Karpas-422 (cell line): ENCODE measurements around the gene PHC1. TPM values are rescaled to one million over a fixed set of nuclear protein-coding genes. Genes with fewer than 3 reads are reported as not detected.
"Not testable (repeated sequence)": the region's sequence is repeated elsewhere in the genome, so short reads cannot be mapped to it uniquely, and the experiment has no call there.

ENCODE experiments used
- DNase-seq: peaks from one replicate; pipeline ENCODE4 v3.0.0-alpha.2; 2015
- H2AFZ ChIP-seq: fragments of 200-600 bp; sonication (generic); 2 replicates; pipeline ENCODE4 v1.6.1; 2014; ENCODE audit warnings: antibody characterized with exemption, low read length, mixed read lengths
- H3K27ac ChIP-seq: fragments of 200-600 bp; sonication (generic); 2 replicates; pipeline ENCODE4 v1.5.1; 2014; ENCODE audit warnings: mild to moderate bottlenecking, low read length, moderate library complexity
- H3K27me3 ChIP-seq: fragments of 200-600 bp; sonication (generic); 2 replicates; pipeline ENCODE4 v1.6.1; 2014; ENCODE audit warnings: low read length, mixed read lengths
- H3K36me3 ChIP-seq: fragments of 200-600 bp; sonication (generic); 2 replicates; pipeline ENCODE4 v1.6.1; 2014; ENCODE audit warnings: low read length, mixed read lengths; ENCODE audit not compliant: insufficient read depth
- H3K4me1 ChIP-seq: fragments of 200-600 bp; sonication (generic); 2 replicates; pipeline ENCODE4 v1.6.1; 2014; ENCODE audit warnings: mild to moderate bottlenecking, low read length, mixed read lengths
- H3K4me2 ChIP-seq: fragments of 200-600 bp; sonication (generic); 2 replicates; pipeline ENCODE4 v1.6.1; 2014; ENCODE audit warnings: low read length, low read depth, mild to moderate bottlenecking; ENCODE audit not compliant: poor library complexity, severe bottlenecking
- H3K4me3 ChIP-seq: fragments of 200-600 bp; sonication (generic); 2 replicates; pipeline ENCODE4 v1.5.1; 2014; ENCODE audit warnings: mild to moderate bottlenecking, antibody characterized with exemption, low read length, mixed read lengths
- H3K79me2 ChIP-seq: fragments of 200-600 bp; sonication (generic); 2 replicates; pipeline ENCODE4 v1.6.1; 2014; ENCODE audit warnings: mild to moderate bottlenecking, low read length, mixed read lengths
- H3K9ac ChIP-seq: fragments of 200-600 bp; sonication (generic); 2 replicates; pipeline ENCODE4 v1.6.0; 2014; ENCODE audit warnings: low read length
- H3K9me2 ChIP-seq: fragments of 200-600 bp; sonication (generic), shearing (Covaris generic); replicated peaks from 2 replicates; pipeline ENCODE4 v1.6.0; 2014; ENCODE audit warnings: mild to moderate bottlenecking, low read length, moderate library complexity; ENCODE audit not compliant: insufficient read depth
- H3K9me3 ChIP-seq: fragments of 300-700, 200-600 bp; sonication (generic); 2 replicates; pipeline ENCODE4 v1.6.1; 2014; ENCODE audit warnings: low read length, mixed read lengths
- H4K20me1 ChIP-seq: fragments of 200-600 bp; sonication (generic); 2 replicates; pipeline ENCODE4 v1.6.1; 2014; ENCODE audit warnings: mild to moderate bottlenecking, antibody characterized with exemption, low read length, low read depth; ENCODE audit not compliant: insufficient read depth
- total RNA-seq: library from RNA; depleted of rRNA; stranded (reverse); fragments of >200 nt; shearing (Covaris generic); gene quantifications from 2 replicates; pipeline ENCODE4 v1.2.3, GENCODE V29; 2014; ENCODE audit warnings: low replicate concordance

Gene PHC1
- total RNA-seq, 1 experiment from 2014 or later: 26.2 TPM

DNA sequence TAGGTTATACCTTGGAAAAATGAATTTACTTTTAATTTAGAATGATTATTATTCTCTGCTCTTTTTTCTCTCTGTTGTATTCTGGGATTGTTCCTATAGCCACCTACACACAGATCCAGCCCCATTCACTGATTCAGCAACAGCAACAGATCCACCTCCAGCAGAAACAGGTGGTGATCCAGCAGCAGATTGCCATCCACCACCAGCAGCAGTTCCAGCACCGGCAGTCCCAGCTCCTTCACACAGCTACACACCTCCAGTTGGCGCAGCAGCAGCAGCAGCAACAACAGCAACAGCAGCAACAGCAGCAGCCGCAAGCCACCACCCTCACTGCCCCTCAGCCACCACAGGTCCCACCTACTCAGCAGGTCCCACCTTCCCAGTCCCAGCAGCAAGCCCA lies 18.2 kb downstream of the PHC1 start:
- not testable (repeated sequence) for H3K9me2 ChIP-seq, H3K4me3 ChIP-seq, H3K4me2 ChIP-seq, H3K79me2 ChIP-seq, H3K27ac ChIP-seq, H3K27me3 ChIP-seq, H3K9me3 ChIP-seq, H3K4me1 ChIP-seq, H3K36me3 ChIP-seq, H4K20me1 ChIP-seq, H2AFZ ChIP-seq, DNase-seq, H3K9ac ChIP-seq

- H2AFZ ChIP-seq, H4K20me1 ChIP-seq, H3K27ac ChIP-seq, H3K4me2 ChIP-seq, H3K36me3 ChIP-seq, H3K9me3 ChIP-seq, H3K4me1 ChIP-seq, H3K27me3 ChIP-seq, H3K4me3 ChIP-seq, H3K9me2 ChIP-seq, H3K79me2 ChIP-seq, DNase-seq, H3K9ac ChIP-seq: not testable (repeated sequence)
Measured at GRCh38 chr12:8934080-8934479, 19.8 kb downstream of the PHC1 start.

DNA sequence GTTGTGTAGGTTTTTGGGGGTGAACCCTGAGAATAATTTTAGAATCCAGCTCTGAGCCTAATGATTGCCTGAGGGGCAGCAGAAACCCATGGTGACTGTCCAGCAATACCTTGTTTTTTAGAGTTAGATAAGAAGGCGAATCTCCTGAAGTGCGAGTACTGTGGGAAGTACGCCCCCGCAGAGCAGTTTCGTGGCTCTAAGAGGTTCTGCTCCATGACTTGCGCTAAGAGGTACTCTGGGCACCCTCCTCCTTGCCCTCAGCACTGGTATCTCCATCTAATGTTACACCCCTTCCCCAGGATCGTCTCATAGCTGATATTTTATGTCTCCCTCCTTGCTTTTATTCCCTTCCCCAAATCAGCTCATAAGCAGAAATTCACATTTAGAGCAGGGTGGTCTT lies 22.4 kb downstream of the PHC1 start:
- H3K27me3 ChIP-seq: no peaks in the 10 kb centered on the region
- H2AFZ ChIP-seq: no peak overlapping the region
- peaks cover 9% of the 10 kb centered on the region; the same call in 1 of the 2 replicates for H3K36me3 ChIP-seq
- no peaks in the 10 kb centered on the region for H3K9me2 ChIP-seq
- H3K9me3 ChIP-seq: no peaks in the 10 kb centered on the region
- no peaks in the 10 kb centered on the region for H3K79me2 ChIP-seq
- no peaks in the 10 kb centered on the region for H3K4me1 ChIP-seq
- no peak overlapping the region for H3K9ac ChIP-seq
- H3K4me3 ChIP-seq: no peak overlapping the region
- no peak for DNase-seq
- no peak overlapping the region for H3K4me2 ChIP-seq
- H4K20me1 ChIP-seq: no peaks in the 10 kb centered on the region
- H3K27ac ChIP-seq: no peak overlapping the region

DNA sequence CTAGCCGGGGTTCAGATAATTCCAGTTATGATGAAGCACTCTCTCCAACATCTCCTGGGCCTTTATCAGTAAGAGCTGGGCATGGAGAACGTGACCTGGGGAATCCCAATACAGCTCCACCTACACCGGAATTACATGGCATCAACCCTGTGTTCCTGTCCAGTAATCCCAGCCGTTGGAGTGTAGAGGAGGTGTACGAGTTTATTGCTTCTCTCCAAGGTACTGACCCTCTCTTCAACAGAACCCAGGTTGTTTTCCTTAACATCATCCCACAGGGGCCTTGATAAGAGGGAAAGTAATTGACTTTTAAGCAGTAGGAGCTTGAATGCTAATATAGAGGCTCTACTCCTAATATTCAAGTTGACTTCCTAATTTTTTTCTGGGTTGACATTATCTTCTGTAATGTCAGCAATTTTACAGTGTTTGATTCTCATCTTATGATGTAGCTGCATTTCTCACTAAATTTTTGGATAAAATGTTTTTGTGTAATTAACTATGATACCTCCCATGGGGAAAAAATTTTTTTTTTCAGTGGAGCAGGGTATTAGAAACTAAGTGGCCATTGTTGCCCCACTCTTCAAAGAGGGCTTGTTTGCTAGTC lies 23.6 kb downstream of the PHC1 start:
- H3K4me2 ChIP-seq, H3K4me1 ChIP-seq, DNase-seq, H3K4me3 ChIP-seq, H3K27ac ChIP-seq, H3K79me2 ChIP-seq, H3K9me3 ChIP-seq, H2AFZ ChIP-seq, H4K20me1 ChIP-seq, H3K27me3 ChIP-seq, H3K9ac ChIP-seq, H3K9me2 ChIP-seq: not testable (repeated sequence)
- H3K36me3 ChIP-seq: peaks cover 18% of the 10 kb centered on the region; the same call in 1 of the 2 replicates

DNA sequence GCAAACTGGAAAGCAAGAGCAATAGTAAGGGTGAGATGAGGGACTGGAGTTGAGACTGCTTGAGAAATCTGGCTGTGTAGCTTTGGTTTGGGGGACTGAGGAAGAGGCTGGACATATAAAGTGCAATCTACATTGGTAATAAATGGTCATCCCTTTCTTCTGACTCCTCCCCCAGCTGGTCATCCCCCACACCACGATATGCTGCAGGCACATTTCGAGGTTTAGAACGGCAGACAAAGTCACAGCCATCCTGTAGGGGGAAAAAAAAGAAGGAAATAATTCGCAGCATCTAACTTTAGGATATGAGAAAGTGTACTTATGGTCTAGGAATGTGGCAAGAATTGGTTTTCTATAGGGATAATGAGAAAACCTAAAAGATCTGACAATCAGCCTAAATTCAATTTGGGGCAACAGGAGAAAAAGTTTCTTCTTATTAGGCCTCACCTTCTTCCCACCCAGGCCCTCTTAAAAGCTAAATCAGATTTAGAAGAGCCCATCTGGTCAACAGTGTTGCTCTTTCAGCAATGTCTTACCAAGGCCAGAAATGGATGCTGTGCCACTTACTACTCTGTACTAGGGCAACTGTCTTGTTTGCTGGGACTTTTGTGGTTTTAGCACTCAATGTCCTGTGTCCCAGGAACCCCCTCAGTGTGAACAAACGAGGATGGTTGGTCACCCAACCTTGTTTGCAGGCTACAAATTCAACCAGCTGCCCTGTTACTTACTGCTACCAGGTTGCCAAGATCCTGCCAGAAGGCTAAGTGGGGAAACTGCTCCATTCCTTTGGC lies 27.6 kb downstream of the PHC1 start:
- peaks cover 19% of the 10 kb centered on the region; the same call in 1 of the 2 replicates for H4K20me1 ChIP-seq
- H3K27ac ChIP-seq: no peak overlapping the region
- DNase-seq: no peak
- no peaks in the 10 kb centered on the region for H3K9me2 ChIP-seq
- H3K36me3 ChIP-seq: peaks cover 55% of the 10 kb centered on the region; the same call in 1 of the 2 replicates
- H2AFZ ChIP-seq: no peak overlapping the region
- peaks cover 5% of the 10 kb centered on the region for H3K4me1 ChIP-seq
- H3K4me3 ChIP-seq: no peak overlapping the region
- H3K27me3 ChIP-seq: no peaks in the 10 kb centered on the region
- H3K79me2 ChIP-seq: peaks cover 23% of the 10 kb centered on the region
- no peak overlapping the region for H3K9ac ChIP-seq
- H3K9me3 ChIP-seq: no peaks in the 10 kb centered on the region
- no peak overlapping the region for H3K4me2 ChIP-seq

DNA sequence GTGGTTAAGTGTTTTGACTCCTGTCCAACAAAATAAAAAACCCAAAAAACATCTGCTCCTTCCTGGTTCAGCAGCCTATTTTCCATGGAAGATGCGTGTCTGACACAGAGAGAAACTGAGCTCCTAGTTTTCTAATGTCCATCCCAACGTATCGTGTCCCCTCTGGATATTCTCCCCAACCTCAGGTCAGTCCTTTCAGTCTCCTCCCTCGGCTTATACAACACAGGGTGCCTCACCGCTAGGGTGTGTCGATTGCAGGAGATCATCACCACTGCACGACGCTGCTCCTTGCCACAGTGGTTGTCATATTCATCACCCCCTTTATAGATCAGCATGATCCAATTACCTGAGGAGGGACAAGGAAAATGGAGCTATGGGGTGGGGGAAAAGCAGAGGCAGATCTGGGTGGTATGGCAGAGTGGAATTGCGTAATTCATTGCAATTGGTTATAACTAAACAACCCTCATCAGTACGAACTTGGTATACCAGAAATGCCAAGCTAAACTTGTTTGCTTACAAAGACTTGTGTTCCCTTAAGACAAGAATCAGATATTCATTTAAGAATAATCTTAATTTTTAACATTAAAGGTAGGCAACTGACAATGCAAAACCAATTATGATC lies 29.4 kb downstream of the PHC1 start:
- Histone ChIP-seq H3K27me3 (no peaks in the 10 kb centered on the region), H3K4me2 (no peak overlapping the region), H3K79me2 (peaks cover 41% of the 10 kb centered on the region), H2AFZ (no peak overlapping the region), H3K9me3 (no peaks in the 10 kb centered on the region), H3K36me3 (peaks cover 57% of the 10 kb centered on the region; the same call in 1 of the 2 replicates), H3K9ac (no peak overlapping the region), H3K4me1 (peaks cover 20% of the 10 kb centered on the region), H3K27ac (no peak overlapping the region), H3K9me2 (no peaks in the 10 kb centered on the region), H3K4me3 (no peak overlapping the region), H4K20me1 (peaks cover 37% of the 10 kb centered on the region)
- DNase-seq: peak; percentile 30

DNA sequence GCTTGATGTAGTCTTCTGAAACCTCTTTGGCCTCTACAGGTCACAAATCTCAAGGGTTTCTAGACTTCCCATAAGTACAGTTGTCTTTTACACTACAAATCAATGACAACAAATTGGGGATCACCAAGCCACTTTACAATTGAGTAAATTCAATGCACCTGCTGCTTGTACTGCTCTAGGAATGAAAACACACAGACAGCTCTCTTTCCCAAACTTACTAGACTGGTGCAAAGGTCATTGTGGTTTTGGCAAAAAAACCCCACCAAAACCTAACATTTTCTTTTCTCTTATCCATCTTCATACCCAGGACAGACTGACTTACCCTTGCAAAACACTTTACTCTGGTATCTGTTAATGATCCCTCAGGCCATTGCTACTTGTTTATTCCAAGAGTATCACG lies 32.4 kb downstream of the PHC1 start:
- no peak overlapping the region for H3K9ac ChIP-seq
- H2AFZ ChIP-seq: no peak overlapping the region
- H3K36me3 ChIP-seq: peaks cover 51% of the 10 kb centered on the region; the same call in 1 of the 2 replicates
- H3K27ac ChIP-seq: 0 out of 2 replicates have a peak overlapping the region, but pooled peaks have one; percentile 7
- H3K27me3 ChIP-seq: no peaks in the 10 kb centered on the region
- H4K20me1 ChIP-seq: peaks cover 39% of the 10 kb centered on the region
- H3K9me2 ChIP-seq: no peaks in the 10 kb centered on the region
- H3K4me3 ChIP-seq: peak overlapping the region; percentile 77; the same call in 1 of the 2 replicates
- peaks cover 66% of the 10 kb centered on the region for H3K79me2 ChIP-seq
- no peak for DNase-seq
- H3K4me1 ChIP-seq: peaks cover 27% of the 10 kb centered on the region
- peak overlapping the region; percentile 85 for H3K4me2 ChIP-seq
- H3K9me3 ChIP-seq: no peaks in the 10 kb centered on the region

DNA sequence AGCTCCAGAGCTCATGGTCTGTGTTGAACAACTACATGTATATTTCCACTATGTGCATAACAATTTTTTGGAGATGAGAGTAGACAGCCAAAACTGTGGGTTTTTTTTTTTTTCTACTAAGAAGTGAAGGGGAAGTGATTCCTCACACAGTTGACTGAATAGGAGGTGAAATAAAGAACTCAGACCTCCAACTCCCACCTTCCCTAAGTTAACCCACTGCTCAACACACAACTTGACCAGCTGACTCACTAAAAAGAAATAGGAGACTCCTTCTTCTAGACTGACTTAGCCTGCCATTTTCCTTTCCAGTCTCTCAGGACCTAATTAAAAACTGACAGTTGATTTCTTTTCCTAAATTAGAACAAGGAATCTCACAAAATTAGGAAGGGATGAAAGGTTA lies 33.4 kb downstream of the PHC1 start:
- H3K27ac ChIP-seq: peak overlapping the region; percentile 74
- H3K9me3 ChIP-seq: no peaks in the 10 kb centered on the region
- peak overlapping the region; percentile 77 for H3K4me3 ChIP-seq
- H3K36me3 ChIP-seq: peaks cover 45% of the 10 kb centered on the region
- H3K79me2 ChIP-seq: peaks cover 76% of the 10 kb centered on the region
- no peaks in the 10 kb centered on the region for H3K27me3 ChIP-seq
- no peaks in the 10 kb centered on the region for H3K9me2 ChIP-seq
- peak; percentile 44 for DNase-seq
- H3K4me1 ChIP-seq: peaks cover 27% of the 10 kb centered on the region
- no peak overlapping the region for H2AFZ ChIP-seq
- peak overlapping the region; percentile 85 for H3K4me2 ChIP-seq
- H4K20me1 ChIP-seq: peaks cover 39% of the 10 kb centered on the region
- H3K9ac ChIP-seq: peak overlapping the region; percentile 95
